GM21737 (cell line): ENCODE measurements around the gene TCTN1.
A peak's percentile ranks its signal among the peaks of the same experiment; 100 is the strongest.

ENCODE experiments used
- ATAC-seq: cut with Tn5 transposase; IDR thresholded peaks from one replicate; pipeline ENCODE4 v1.9.1; 2021; ENCODE audit warnings: mild to moderate bottlenecking, moderate library complexity; ENCODE audit not compliant: unreplicated experiment

TCTN1 gene

DNA sequence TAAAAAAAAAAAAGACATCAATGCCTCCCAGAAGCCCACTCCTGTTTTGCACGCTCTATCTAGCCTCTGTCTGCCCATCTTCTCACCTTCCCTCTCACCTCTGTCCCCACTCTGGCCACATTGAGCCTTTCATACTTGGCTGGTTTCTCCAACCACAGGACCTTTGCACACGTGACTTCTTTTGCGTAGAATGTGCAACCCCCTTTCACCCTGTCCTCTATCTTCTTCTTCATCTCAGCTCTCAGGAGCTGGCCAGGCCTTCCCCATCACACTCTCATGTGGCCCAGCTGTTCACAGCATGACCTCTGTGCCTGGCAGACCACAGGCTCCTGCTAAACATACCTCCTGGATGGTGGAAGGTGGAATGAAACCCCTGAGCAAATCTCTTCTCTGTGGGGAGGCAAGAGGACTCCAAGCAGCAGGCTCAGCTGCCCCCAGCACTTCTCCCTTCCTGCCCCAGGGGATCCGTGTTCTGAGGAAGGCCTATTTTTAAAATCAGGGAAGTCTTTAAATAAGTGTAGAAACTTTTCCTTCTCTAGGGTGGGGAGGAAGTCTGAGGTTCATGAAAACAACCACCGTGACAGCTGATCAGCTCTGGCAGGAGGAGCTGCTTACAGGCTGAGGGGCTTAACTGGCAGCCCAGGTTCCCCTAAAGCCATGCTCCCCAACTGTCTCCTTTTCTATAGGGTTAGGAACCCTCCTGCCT lies 63.4 kb downstream of the TCTN1 start:
- ATAC-seq = peak; percentile 80

- no peak for ATAC-seq
Observed at GRCh38 chr12:110677982-110678381, 64.1 kb downstream of the TCTN1 start.

- no peak for ATAC-seq
Observed at GRCh38 chr12:110679201-110679600, 65.3 kb downstream of the TCTN1 start.

- ATAC-seq = no peak
Observed at GRCh38 chr12:110680032-110680431, 66.1 kb downstream of the TCTN1 start.

DNA sequence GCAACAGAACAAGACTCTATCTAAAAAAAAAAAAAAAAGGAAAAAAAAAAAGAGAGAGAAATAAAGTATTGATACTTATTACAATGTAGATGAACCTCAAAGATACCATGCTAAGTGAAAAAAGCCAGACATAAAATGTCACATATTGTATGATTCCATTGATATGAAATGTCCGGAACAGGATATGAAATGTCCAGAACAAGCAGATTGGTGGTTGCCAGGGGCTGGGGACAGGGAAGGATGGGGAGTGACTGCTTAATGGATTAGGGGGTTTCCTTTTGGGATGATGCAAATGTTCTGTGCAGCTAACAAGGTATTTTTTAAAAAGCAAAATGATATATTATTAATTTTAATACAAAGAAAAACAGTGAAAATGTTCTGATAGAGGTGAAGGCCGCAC lies 70.0 kb downstream of the TCTN1 start:
- ATAC-seq = no peak

- ATAC-seq = no peak
Observed at GRCh38 chr12:110684312-110684836, 70.4 kb downstream of the TCTN1 start.

DNA sequence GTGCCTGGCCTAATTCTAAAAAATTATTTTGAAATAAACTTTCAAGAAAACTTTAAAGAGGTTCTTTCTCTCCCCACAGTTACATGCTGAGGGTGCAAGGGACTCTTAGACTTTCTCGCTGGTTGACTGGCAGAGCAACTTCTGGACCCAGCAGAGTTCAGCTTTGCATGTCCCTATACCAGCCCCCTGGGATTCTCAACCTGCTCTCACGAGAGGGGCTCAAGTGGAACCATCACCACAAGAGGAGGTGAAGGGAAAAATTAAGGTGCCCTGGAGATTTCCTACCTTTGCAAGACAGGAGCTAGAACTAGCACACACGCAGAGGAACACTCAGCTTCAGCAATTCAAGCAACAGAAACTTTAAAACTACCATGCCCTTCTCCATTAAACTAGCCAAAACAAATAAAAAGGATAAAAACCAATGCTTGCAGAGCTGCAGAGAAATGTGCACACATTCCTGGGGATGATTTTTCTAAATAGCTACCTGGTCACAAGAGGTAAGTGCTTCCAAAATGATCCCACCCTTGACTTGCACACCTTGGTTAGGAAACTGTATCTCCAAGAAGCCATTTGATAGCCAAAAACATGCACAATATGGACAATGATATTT lies 72.5 kb downstream of the TCTN1 start:
- ATAC-seq = no peak

GRCh38 chr12:110687396-110688169 lies 73.7 kb downstream of the TCTN1 start:
- no peak for ATAC-seq

DNA sequence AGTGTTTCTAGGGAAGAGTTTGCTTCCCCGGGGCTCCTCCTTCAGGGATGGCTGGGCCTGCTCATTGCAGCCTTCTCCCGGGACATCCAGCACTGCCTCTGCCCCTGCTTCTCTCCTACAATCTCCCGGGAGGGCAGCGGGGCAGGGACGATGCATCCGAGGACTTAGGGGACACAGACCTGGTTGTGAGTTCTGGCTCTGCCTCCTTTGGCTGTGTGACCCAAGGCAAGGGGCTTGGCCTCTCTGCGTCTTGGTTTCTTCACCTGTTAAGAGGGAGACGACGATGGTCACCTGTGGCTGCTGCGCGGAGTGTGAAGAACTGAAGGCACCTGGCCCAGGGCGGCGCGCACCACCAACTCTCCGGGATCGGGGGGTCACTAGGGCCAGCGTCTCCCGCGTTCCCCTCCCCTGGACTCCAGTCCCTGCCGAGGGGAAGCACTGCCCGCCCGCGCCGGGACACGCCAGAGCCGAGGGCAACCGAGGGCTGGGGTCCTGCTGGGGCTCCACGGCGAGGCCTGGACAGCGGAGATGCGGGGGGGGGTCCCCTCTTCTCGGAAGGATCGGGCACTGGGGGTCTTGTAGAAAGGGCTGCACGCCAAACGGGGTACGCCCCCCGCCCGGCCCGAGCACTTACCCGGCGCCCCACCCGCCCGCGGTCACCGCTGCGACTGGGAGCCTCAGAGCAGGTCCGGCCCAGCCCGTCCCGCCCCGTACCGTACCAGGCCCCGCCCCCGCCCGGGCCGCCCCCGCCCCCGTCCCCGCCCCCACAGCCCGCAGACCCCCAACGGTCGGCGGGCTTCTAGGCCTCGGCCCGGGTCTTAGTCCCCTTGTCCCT lies 74.7 kb downstream of the TCTN1 start, which contains the start of gene HVCN1:
Gene HVCN1, minus strand, starts transcription at position 670 of the 835 bp plus-strand sequence. CDS start 5,870 bp downstream, outside the sequence.
- ATAC-seq = peak; percentile 32

- peak; percentile 50 for ATAC-seq
Observed at GRCh38 chr12:110689281-110690126, 75.6 kb downstream of the TCTN1 start.

DNA sequence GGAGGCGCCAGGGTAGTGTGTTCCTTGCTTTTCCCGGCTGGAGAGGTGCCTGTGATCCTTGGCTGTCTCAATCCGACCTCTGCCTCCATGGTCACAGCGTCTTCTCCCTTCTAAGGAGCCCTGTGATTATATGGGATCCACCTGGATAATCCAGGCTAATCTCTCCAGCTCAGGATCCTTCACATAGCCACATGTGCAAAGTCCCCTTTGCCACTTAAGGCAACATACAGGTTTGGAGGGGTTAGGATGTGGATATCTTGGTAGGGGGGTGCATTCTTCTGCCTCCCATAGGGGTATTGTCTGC lies 76.2 kb downstream of the TCTN1 start:
- no peak for ATAC-seq

GRCh38 chr12:110693731-110694130 lies 79.8 kb downstream of the TCTN1 start:
- no peak for ATAC-seq

- no peak for ATAC-seq
Observed at GRCh38 chr12:110694330-110694901, 80.5 kb downstream of the TCTN1 start.

DNA sequence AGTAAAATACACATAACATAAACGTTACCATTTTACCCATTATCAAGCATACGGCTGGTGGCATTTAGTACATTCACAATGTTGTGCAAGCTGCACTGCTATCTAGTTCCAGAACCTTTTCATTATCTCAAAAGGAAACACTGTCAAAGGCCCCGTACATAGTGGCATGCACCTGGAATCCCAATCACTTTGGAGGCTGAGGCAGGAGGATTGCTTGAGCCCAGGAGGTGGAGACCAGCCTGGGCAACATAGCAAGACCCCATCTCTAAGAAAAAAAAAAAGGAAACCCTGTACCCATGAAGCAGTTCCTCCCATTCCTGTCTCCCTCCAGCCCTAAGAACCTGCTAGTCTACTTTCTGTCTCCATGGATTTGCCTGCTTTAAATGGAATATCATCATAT lies 82.4 kb downstream of the TCTN1 start:
- ATAC-seq = no peak

GRCh38 chr12:110697236-110697635 lies 83.3 kb downstream of the TCTN1 start:
- no peak for ATAC-seq

DNA sequence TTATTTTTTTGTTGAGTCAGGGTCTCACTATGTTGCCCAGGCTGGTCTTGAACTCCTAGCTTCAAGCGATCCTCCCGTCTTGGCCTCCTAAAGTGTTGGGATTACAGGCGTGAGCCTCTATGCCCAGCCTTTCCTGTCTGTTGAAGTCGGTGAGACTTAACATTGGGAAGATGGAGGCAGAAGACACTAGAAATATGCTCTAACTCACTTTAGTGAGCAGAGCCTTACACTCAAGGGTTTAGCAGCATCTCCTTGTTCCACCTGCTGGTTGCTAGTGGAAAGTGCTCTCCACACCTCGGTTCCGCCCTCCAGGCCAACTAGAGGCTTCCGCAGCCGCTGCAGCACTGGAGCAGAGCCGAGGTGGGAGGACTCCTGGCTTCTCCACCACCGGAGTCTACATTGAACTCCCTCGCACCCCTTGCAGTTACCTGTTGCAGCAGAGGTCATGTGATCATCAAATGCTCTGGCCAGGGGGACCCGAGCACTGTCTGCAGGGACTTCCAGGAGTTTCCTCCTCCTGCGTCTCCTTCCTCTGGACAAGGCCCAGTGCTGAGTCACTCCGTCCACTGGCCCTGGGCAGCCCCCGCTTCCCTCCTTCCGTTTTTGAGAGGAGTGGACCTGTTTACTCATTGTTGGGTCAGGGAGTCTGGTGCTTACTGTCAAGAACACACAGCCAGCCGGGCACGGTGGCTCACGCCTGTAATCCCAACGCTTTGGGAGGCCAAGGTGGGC lies 84.4 kb downstream of the TCTN1 start:
- ATAC-seq = peak; percentile 88
